Lower leg skin (tissue), 3 donors: ENCODE results near the gene DNASE1L1.
"Not testable (repeated sequence)": the region's sequence is repeated elsewhere in the genome, so short reads cannot be mapped to it uniquely, and the experiment has no call there.

Experiments used
- CTCF ChIP-seq, 3 donors: fragments of 450-650 bp; IDR thresholded peaks; one replicate each; pipeline ENCODE4 v1.5.1; 2016; ENCODE audit warnings: antibody characterized with exemption in 3 of 3, mild to moderate bottlenecking in 3 of 3, moderate library complexity in 2 of 3
- POLR2A ChIP-seq, 2 donors: fragments of 450-650 bp; IDR thresholded peaks; one replicate each; pipeline ENCODE4 v1.6.1; 2016 to 2017; ENCODE audit warnings: antibody characterized with exemption in 2 of 2, mild to moderate bottlenecking in 1 of 2, moderate library complexity in 1 of 2

- not testable (repeated sequence) for TF ChIP-seq POLR2A, CTCF (IDR thresholded peaks at IDR 0.05)
Measured at GRCh38 chrX:154388649-154389048, 20.4 kb downstream of the DNASE1L1 start.
